SK-N-MC (cell line): ENCODE results near the gene DPP10.

Source experiments
- DNase-seq: peaks from one replicate; pipeline ENCODE4 v3.0.0-alpha.2; 2011; ENCODE audit warnings: low read depth, low spot score
- H3K27ac ChIP-seq: fragments of 200-600 bp; sonication (generic); 2 replicates; pipeline ENCODE4 v1.5.1; 2016; ENCODE audit warnings: mixed run types
- H3K36me3 ChIP-seq: fragments of 200-600 bp; sonication (generic); 2 replicates; pipeline ENCODE4 v1.6.1; 2017; ENCODE audit warnings: antibody characterized with exemption, low read length, mixed read lengths; ENCODE audit not compliant: insufficient read depth
- H3K4me3 ChIP-seq: fragments of 200-600 bp; sonication (generic); 2 replicates; pipeline ENCODE4 v1.5.1; 2016
- H3K9ac ChIP-seq: fragments of 200-600 bp; sonication (generic); 2 replicates; pipeline ENCODE4 v1.8.0; 2017; ENCODE audit warnings: mixed run types, mixed read lengths; ENCODE audit not compliant: insufficient read length
- H3K9me3 ChIP-seq: fragments of 200-600 bp; sonication (generic); 2 replicates; pipeline ENCODE4 v1.6.1; 2017; ENCODE audit warnings: low read depth, mild to moderate bottlenecking, antibody characterized with exemption, low read length, moderate library complexity, mixed read lengths
- EZH2 ChIP-seq: fragments of 200-600 bp; sonication (generic); IDR thresholded peaks from one replicate; pipeline ENCODE4 v1.6.1; 2017; ENCODE audit warnings: antibody characterized with exemption
- FOXP2 ChIP-seq: optimal IDR thresholded peaks from 2 replicates; pipeline ENCODE3; 2011; ENCODE audit warnings: mild to moderate bottlenecking, moderate library complexity; ENCODE audit not compliant: insufficient read depth; ENCODE audit errors: extremely low read length, control extremely low read depth
- POLR2AphosphoS5 ChIP-seq: IDR thresholded peaks from 2 replicates; pipeline ENCODE4 v1.6.1; 2012; ENCODE audit warnings: mild to moderate bottlenecking, low read depth, low read length, borderline replicate concordance

Gene DPP10

GRCh38 chr2:114609203-114609602 lies 166.8 kb downstream of the DPP10 start:
- no peak for TF ChIP-seq EZH2
- no peak for TF ChIP-seq POLR2AphosphoS5
- no peak for TF ChIP-seq FOXP2
- no peak for DNase-seq
- Histone ChIP-seq H3K36me3 (no peaks in the 10 kb centered on the region), H3K9ac (no peak overlapping the region), H3K27ac (no peak overlapping the region), H3K9me3 (no peaks in the 10 kb centered on the region), H3K4me3 (no peak overlapping the region)

GRCh38 chr2:114609801-114610200 lies 167.4 kb downstream of the DPP10 start:
- TF ChIP-seq FOXP2 (no peak), POLR2AphosphoS5 (no peak), EZH2 (no peak)
- H3K4me3 ChIP-seq, result no peak overlapping the region
- no peak overlapping the region for H3K27ac ChIP-seq
- no peak for DNase-seq
- no peak overlapping the region for H3K9ac ChIP-seq
- H3K9me3 ChIP-seq, result no peaks in the 10 kb centered on the region
- no peaks in the 10 kb centered on the region for H3K36me3 ChIP-seq

- H3K36me3 ChIP-seq, result no peaks in the 10 kb centered on the region
- no peak overlapping the region for H3K4me3 ChIP-seq
- no peak for DNase-seq
- no peak overlapping the region for H3K27ac ChIP-seq
- no peaks in the 10 kb centered on the region for H3K9me3 ChIP-seq
- no peak for TF ChIP-seq EZH2
- TF ChIP-seq FOXP2, result no peak
- TF ChIP-seq POLR2AphosphoS5, result no peak
- H3K9ac ChIP-seq, result no peak overlapping the region
Observed at GRCh38 chr2:114610677-114611076, 168.2 kb downstream of the DPP10 start.

- no peak for DNase-seq
- H3K9ac ChIP-seq, result no peak overlapping the region
Observed at GRCh38 chr2:114614592-114614991, 172.2 kb downstream of the DPP10 start.

GRCh38 chr2:114628481-114628880 lies 186.0 kb downstream of the DPP10 start:
- no peak overlapping the region for H3K9ac ChIP-seq
- H3K27ac ChIP-seq, result no peak overlapping the region
- H3K9me3 ChIP-seq, result no peaks in the 10 kb centered on the region
- no peaks in the 10 kb centered on the region for H3K36me3 ChIP-seq
- H3K4me3 ChIP-seq, result no peak overlapping the region
- no peak for TF ChIP-seq EZH2
- no peak for TF ChIP-seq FOXP2
- no peak for TF ChIP-seq POLR2AphosphoS5
- no peak for DNase-seq

More at GRCh38 chr2:114614592-114614991, 172.2 kb downstream of the DPP10 start:
- no peak for TF ChIP-seq FOXP2
- TF ChIP-seq EZH2, result no peak
- TF ChIP-seq POLR2AphosphoS5, result no peak
- H3K27ac ChIP-seq, result no peak overlapping the region
- no peak overlapping the region for H3K4me3 ChIP-seq
- no peaks in the 10 kb centered on the region for H3K36me3 ChIP-seq
- no peaks in the 10 kb centered on the region for H3K9me3 ChIP-seq

GRCh38 chr2:114631146-114631545 lies 188.7 kb downstream of the DPP10 start:
- Histone ChIP-seq H3K9me3 (no peaks in the 10 kb centered on the region), H3K9ac (no peak overlapping the region), H3K27ac (no peak overlapping the region), H3K4me3 (no peak overlapping the region), H3K36me3 (no peaks in the 10 kb centered on the region)
- no peak for DNase-seq
- TF ChIP-seq FOXP2 (no peak), POLR2AphosphoS5 (no peak), EZH2 (no peak)

GRCh38 chr2:114642166-114642770 lies 199.8 kb downstream of the DPP10 start:
- H3K4me3 ChIP-seq, result no peak overlapping the region
- TF ChIP-seq POLR2AphosphoS5, result no peak
- no peak for TF ChIP-seq FOXP2
- TF ChIP-seq EZH2, result no peak
- H3K36me3 ChIP-seq, result no peaks in the 10 kb centered on the region
- no peaks in the 10 kb centered on the region for H3K9me3 ChIP-seq
- H3K27ac ChIP-seq, result no peak overlapping the region
- H3K9ac ChIP-seq, result no peak overlapping the region
- no peak for DNase-seq

- DNase-seq, result no peak
- TF ChIP-seq POLR2AphosphoS5 (no peak), EZH2 (no peak), FOXP2 (no peak)
- H3K36me3 ChIP-seq, result no peaks in the 10 kb centered on the region
- H3K9me3 ChIP-seq, result no peaks in the 10 kb centered on the region
- no peak overlapping the region for H3K9ac ChIP-seq
- H3K4me3 ChIP-seq, result no peak overlapping the region
- no peak overlapping the region for H3K27ac ChIP-seq
Observed at GRCh38 chr2:114642988-114643553, 200.6 kb downstream of the DPP10 start.
